ENCODE results near the gene OSGIN1.

The OSGIN1 gene

DNA sequence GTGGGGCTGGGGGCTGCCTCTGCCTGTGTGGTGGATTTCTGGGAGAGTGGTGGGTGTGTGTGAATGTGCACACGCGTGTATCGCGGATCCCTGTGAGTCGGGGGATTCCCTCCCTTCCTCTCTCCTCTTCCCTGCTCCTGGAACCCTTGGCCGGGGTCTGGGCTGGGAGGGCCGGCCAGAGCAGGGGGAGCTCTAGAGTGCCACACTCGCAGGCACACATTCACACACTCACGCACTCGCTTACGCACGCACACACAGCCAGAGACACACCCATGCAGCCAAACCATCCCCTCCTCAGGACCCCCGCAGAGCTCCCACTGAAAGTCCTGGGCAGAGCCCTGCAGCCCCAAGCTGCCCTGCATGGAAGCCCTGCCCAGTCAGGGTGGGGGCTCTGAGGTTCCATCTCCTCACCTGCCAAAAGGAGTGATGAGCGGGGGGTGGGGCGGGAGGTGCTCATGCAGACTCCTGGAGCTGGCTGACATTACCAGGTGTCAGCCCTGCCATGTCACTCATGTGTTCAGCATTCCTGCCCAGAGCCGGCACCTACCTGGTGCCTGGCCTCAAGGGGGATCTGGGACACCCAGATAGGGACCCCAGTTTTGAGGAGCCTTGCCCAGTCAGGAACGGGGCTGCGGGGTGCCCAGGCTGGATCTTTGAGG is 16.9 kb downstream of the OSGIN1 start:
- no peak for DNase-seq (ENCODE audit: low read depth in 1 of 2, low spot score in 1 of 2)

- no peak for DNase-seq (ENCODE audit: low read depth in 1 of 2, low spot score in 1 of 2)
Measured at GRCh38 chr16:83970430-83970815, 17.4 kb downstream of the OSGIN1 start.

DNA sequence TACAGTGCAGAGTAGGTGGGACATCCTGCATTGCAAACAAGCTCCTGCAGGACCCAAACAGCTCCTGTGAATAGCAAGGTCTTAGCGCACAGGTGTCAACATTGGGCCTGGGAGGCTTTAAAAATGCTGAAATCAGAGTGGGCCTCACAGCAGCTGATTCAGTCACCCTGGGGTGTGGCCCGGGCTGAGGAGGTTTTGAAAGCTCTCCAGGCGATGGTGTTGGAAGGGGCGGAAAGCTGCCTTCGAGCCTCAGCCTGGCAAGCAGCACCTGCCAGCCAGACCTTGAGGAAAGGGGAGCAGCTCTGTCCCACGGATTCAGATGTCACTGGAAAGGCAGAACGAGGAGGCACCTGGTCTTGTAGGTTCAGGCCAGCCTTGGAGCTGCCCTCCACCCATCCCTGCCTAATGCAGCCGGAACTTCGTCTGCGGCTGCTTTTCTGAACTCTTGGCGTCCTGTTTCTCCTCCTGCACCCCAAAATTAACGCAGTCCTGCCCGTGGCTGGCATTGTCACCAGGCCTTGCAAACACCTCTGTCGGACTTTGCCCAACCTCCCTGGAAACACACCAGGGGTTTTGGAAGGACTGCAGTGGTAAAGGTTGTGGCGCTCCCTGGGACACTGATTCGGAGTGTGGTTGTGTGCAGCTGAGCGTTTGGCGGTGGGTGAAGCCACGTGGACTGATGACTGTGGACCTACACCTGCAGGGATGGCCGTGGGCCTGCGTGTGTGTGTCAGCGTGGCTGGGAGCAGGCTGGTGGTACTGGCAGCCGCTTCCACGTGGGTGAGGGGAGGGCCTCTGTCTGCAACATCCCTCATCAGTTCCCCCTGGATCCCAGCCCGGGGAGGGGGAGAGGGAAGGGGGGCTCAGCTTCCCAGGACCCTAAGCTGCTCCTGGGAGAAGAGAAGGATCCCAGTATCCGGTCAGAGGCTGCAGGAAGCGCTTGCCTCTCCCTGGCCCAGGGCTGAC is 18.4 kb downstream of the OSGIN1 start:
- DNase-seq (ENCODE audit: low read depth in 1 of 2, low spot score in 1 of 2) = no peak

- no peak for DNase-seq (ENCODE audit: low read depth in 1 of 2, low spot score in 1 of 2)
Measured at GRCh38 chr16:83972256-83973008, 19.4 kb downstream of the OSGIN1 start.

DNA sequence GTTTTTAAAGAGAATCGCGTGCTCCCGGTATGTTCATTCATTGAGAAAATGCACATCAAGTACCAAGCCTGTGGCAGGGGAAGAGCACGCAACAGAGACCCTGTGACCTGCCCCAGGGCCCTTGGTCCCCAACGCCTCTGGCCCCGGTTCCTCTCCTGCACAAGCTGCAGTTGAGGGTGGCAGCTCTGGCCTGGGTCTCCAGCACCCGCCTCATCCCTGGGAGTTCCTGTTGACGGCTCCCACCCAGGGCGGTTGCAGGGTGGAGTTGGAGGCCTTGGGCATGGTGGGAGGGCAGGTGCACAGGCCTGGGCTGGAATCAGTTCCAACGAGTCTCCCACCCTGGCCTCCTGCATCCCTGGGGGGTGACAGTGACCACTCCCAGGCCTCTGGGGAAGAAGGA is 20.0 kb downstream of the OSGIN1 start:
- no peak for DNase-seq (ENCODE audit: low read depth in 1 of 2, low spot score in 1 of 2)

GRCh38 chr16:83973581-83974385 is 20.7 kb downstream of the OSGIN1 start:
- no peak for DNase-seq (ENCODE audit: low read depth in 1 of 2, low spot score in 1 of 2)

- no peak for DNase-seq (ENCODE audit: low read depth in 1 of 2, low spot score in 1 of 2)
Measured at GRCh38 chr16:83974475-83974874, 21.4 kb downstream of the OSGIN1 start.

DNA sequence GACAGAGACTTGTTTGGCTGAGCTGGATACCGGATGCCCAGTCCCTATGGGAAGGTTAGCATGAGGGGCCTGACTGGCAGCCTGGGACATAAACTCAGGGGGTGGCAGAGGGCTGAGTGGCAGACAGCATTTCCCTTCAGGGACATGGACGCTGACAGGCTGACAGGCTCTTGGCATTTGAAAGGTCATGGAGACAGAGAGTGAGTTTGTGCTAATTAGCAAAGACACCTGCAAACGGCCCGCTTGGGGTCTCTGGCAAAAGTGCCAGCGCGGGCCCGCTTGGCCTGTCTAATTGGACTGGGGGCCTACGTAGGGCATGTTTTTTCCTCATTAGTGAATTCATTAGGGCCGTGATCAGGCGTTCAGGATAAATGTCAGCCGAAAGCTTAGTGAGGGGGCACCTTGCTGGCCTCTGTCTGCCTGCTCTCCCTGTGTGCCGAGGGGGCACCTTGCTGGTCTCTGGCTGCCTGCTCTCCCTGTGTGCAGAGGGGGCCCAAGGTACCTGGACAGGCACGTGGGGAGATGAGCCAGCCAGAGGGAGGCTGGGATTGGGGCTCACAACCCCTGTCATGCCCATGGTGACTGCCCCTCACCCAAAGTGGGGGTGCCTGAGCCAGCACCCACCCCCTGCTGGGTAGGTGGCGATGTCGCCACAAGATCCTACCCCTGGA is 22.7 kb downstream of the OSGIN1 start:
- DNase-seq (ENCODE audit: low read depth in 1 of 2, low spot score in 1 of 2) = no peak

DNA sequence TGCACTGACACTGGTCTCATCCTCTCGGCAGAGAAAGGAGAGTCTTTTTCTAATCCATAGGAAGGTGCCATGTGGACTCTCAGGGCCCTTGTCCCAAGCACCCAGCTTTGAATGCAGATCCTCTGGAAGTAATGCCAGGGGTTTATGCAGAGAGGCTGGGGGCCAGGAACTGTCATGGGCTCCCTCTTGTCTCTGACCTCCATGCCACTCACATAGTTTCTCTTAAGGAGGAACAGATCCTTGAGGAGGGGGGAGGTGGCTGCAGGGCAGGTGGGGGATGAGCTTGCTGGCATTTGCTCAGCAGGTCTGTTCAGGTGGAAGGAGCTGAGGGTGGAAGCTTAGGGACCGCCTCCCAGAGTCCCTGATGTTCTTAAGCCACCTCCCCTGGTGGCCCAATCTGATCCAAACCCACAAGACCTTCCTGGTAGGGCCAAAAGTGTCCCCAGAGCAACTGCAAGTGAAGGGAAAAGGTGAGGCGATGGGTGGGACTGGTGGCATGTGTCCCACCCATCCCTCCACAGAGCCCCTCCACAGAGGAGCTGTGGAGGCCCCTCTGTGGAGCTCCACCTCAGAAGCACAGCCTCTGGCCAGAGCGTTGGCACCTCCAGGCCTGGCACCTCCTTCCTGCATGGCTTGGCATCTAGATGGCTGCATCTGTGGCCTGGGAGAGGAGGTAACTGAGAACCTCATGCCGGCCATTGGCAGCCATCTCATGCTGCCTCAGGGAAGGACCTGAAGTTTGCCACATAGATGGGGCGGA is 24.2 kb downstream of the OSGIN1 start:
- DNase-seq (ENCODE audit: low read depth in 1 of 2, low spot score in 1 of 2) = no peak

- DNase-seq (ENCODE audit: low read depth in 1 of 2, low spot score in 1 of 2) = no peak
Measured at GRCh38 chr16:83978401-83978904, 25.4 kb downstream of the OSGIN1 start.

- no peak for DNase-seq (ENCODE audit: low read depth in 1 of 2, low spot score in 1 of 2)
Measured at GRCh38 chr16:83979441-83979840, 26.4 kb downstream of the OSGIN1 start.

DNA sequence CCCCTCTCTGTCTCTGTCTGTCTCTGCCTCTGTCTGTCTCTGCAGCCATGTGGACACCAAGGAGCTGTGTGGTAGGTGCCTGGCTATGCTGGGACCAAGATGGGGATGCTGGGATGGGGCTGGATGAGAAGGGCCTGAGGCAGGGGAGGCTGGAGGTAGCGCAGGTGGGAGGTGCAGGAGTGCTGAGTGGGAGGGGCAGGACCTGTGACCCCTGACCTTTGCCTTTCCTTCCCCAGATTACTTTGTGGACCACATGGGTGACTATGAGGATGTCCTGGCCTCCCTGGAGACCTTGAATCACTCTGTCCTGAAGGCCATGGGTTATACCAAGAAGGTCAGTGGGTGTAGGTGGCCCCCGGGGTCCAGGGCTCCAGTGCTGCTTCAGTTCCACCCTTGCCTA is 27.8 kb downstream of the OSGIN1 start:
- no peak for DNase-seq (ENCODE audit: low read depth in 1 of 2, low spot score in 1 of 2)

DNA sequence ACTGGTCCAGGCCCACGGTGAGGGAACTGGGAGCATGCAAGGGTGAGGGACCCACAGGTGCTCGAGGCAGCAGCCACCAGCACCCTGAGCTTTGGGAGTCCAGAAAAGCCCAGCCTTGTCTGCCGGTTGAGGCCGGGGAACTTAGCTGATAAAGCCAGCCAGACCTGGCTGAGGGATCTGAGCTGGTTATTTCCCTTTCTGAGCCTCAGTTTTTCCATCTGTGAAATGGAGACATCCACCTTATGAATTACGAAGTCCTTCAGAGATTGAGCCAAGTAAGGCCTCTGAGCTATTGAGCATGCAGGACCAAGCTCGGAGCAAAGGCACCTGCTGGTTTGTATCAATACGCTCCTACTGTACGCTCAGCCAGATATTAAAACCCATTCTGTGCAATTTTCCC is 28.8 kb downstream of the OSGIN1 start:
- DNase-seq (ENCODE audit: low read depth in 1 of 2, low spot score in 1 of 2) = no peak

DNA sequence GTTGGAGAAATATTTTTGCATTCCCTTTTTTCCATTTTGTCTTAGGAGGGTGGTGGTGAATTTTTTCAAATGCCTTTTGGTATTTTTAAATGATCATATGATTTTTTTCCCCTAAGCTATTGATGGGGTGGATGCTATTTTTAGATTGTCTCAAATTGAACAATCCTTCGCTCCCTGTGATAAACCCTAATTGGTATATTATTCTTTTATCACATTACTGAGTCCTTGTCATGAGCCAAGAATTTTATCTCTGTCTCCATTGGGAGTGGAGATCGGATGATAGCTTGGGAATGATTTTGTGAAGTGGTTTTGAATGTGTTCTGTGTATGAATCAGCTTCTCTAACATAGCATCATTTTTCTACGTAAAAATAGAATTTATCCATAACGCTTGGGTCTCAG is 30.5 kb downstream of the OSGIN1 start:
- DNase-seq (ENCODE audit: low read depth in 1 of 2, low spot score in 1 of 2) = no peak

GRCh38 chr16:83989300-83989699 is 36.3 kb downstream of the OSGIN1 start:
- DNase-seq (ENCODE audit: low read depth in 1 of 2, low spot score in 1 of 2) = no peak

- no peak for DNase-seq (ENCODE audit: low read depth in 1 of 2, low spot score in 1 of 2)
Measured at GRCh38 chr16:83990492-83990891, 37.5 kb downstream of the OSGIN1 start.

GRCh38 chr16:83992624-83993023 is 39.6 kb downstream of the OSGIN1 start:
- DNase-seq (ENCODE audit: low read depth in 1 of 2, low spot score in 1 of 2) = no peak

GRCh38 chr16:83994087-83994486 is 41.0 kb downstream of the OSGIN1 start:
- DNase-seq (ENCODE audit: low read depth in 1 of 2, low spot score in 1 of 2) = no peak

DNA sequence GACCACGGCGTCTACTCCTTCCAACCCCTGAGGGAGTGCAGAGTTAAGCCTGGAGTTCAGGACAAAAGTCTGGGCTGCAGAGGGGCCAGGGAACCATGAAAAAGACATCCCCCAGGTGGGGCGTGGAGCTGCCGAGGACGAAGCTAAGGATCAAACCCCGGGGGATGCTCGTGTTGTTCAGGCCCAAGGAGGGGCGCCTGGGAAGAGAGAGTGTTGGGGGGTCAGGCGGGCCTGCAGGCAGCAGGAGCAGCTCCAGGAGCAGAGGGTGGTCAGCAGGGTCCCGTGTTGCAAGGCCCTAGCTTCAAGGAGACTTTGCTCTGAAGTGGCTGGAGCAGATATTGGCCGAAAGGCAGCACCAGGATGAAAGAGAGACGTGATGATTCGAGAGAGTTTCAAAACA is 41.7 kb downstream of the OSGIN1 start:
- DNase-seq (ENCODE audit: low read depth in 1 of 2, low spot score in 1 of 2) = no peak
